ENCODE results near the gene INPP5A.

The INPP5A gene

DNA sequence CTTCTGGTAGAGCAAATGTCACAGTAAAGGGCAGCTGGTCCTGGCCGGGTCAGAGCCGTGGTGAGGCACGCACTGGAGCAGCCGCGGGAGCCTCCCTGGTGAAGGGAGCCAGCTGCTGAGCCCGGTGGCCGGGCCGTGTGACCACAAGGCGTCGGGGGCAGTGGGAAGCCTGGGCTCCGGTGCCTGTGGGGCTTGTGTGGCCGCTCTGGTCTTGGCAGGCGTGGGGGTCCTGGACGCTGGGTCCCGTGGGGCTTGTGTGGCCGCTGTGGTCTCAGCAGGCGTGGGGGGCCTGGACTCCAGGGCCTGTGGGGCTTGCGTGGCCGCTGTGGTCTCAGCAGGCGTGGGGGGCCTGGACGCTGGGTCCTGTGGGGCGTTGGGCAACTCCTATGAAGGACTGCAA, 191.2 kb downstream of the INPP5A start:
- DNase-seq (ENCODE audit: low read depth), result no peak
- no peak overlapping the region for H3K4me3 ChIP-seq (ENCODE audit: low read depth, low read length)
- TF ChIP-seq, protein P1, sequence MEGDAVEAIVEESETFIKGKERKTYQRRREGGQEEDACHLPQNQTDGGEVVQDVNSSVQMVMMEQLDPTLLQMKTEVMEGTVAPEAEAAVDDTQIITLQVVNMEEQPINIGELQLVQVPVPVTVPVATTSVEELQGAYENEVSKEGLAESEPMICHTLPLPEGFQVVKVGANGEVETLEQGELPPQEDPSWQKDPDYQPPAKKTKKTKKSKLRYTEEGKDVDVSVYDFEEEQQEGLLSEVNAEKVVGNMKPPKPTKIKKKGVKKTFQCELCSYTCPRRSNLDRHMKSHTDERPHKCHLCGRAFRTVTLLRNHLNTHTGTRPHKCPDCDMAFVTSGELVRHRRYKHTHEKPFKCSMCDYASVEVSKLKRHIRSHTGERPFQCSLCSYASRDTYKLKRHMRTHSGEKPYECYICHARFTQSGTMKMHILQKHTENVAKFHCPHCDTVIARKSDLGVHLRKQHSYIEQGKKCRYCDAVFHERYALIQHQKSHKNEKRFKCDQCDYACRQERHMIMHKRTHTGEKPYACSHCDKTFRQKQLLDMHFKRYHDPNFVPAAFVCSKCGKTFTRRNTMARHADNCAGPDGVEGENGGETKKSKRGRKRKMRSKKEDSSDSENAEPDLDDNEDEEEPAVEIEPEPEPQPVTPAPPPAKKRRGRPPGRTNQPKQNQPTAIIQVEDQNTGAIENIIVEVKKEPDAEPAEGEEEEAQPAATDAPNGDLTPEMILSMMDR (IDR thresholded peaks at IDR 0.05; ENCODE audit: low read depth, low read length, missing control alignments), result no peak

DNA sequence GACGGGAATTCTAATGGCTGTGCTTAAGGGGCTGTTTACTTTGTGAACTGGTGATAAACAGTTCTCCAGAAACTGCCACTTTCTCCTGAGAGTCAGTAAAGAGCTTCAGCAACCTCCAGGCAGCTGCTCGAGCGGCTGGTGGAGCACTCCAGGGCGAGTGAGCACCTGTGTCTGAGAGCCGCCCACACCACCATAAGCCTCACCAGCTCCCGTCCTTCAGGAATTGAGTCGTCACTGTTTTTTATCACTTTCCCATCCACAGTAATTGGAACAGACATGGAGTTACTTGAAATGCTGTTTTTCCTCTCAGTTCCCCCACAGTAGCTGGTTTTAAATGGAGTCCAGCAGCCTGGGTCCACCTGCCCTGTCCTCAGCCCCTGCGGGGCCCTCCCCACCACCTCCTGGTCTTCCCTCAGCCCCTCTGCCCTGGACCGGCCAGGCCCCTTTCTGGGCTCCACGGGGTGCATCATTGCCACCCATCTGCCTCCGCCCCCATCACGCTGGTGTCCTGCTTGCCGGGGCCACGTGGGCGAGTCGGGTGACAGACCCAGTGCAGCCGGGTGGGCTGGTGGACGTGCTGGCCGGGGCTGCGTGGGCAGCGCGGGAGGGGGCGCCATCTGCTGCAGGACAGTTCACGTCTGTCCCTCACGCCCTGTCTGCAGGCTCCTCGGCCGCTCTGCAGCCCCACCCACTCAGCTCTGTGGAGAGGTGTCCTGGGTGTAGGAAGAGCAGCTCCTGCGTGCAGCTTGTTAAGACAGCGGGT, 192.4 kb downstream of the INPP5A start:
- TF ChIP-seq, protein P1 (IDR thresholded peaks at IDR 0.05; ENCODE audit: low read depth, low read length, missing control alignments), result no peak
- DNase-seq (ENCODE audit: low read depth), result no peak
- no peak overlapping the region for H3K4me3 ChIP-seq (ENCODE audit: low read depth, low read length)

DNA sequence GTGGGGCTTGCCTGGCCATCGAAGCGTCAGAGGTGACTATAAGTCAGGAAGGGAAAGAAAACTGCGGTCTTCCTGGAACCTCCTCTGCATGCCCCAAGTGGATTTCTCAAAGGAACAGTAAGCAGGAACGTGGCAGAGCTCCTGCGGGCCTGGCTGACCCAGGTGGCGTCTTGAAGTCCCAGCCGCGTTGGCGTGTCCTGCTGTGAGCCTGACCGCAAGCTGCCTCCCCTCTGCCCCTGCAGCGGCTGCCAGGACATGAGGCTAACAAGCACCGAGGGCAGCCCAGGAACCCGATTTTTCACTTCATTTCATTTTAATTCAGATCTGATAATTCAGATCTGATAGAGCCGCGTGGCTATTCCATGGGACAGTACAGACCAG, 193.0 kb downstream of the INPP5A start:
- DNase-seq (ENCODE audit: low read depth), result no peak
- TF ChIP-seq, protein P1 (IDR thresholded peaks at IDR 0.05; ENCODE audit: low read depth, low read length, missing control alignments), result no peak
- H3K4me3 ChIP-seq (ENCODE audit: low read depth, low read length), result no peak overlapping the region

DNA sequence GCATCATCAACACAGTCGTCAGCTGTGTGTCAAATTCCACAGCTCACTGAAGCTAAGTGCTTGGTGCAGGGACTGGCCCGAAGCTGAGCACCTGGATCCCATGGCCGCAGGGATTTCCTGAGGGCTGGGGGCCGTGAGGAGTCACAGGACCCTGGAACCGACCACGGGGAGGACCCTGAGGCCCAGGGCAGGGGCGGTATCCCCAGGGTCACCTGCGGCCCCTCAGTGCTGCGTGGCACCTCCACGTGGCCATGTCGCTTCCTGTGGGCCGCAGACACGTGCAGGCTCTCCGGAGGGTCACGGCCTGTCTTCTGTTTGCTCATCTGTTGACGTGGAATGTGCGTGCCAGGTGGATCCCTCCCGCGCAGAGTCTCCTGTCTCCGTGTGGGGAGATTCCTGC, 194.9 kb downstream of the INPP5A start:
- no peak overlapping the region for H3K4me3 ChIP-seq (ENCODE audit: low read depth, low read length)
- TF ChIP-seq, protein P1 (IDR thresholded peaks at IDR 0.05; ENCODE audit: low read depth, low read length, missing control alignments), result no peak
- DNase-seq (ENCODE audit: low read depth), result no peak

DNA sequence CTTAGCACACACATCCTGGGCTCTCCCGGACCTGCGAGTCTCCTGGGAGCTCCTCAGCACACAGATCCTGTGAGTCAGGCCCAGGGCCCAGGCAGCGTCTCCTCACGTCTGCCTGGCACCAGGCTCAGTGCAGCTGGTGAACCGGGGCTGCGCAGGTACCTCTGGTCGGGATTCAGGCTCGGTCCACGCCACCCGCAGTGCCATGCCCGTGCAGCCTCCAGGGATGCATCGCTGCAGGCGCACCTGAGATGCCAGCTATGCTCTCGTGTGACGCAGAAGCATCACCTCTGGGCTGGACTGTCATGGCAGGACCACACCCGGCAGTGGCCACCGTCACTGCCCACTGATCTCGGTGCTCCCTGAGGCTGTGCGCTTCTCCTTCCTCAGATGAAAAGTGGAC, 196.3 kb downstream of the INPP5A start:
- H3K4me3 ChIP-seq (ENCODE audit: low read depth, low read length), result no peak overlapping the region
- TF ChIP-seq, protein P1 (IDR thresholded peaks at IDR 0.05; ENCODE audit: low read depth, low read length, missing control alignments), result no peak
- no peak for DNase-seq (ENCODE audit: low read depth)

DNA sequence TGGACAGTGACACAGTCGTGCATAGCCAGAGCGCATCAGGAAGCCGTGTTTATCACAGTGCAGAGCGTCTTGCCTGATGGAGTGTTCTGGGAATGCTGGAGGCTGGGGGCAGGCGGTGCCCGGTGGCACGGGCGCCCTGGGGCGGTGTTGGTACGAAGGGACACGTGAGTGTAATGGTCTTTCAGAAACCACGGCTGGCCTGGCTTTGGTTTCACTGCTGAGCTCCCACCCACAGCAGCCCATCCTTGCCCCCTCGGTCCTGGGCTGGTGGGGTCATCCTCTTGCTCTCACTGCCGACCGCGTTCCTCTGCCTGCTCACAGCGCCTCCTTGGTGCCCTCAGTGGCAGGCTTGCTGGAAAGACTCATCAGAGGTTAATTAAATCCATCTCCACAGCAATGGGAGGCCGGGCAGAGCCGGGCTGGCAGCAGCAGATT, 197.8 kb downstream of the INPP5A start:
- TF ChIP-seq, protein P1 (IDR thresholded peaks at IDR 0.05; ENCODE audit: low read depth, low read length, missing control alignments), result no peak
- H3K4me3 ChIP-seq (ENCODE audit: low read depth, low read length), result no peak overlapping the region
- no peak for DNase-seq (ENCODE audit: low read depth)

DNA sequence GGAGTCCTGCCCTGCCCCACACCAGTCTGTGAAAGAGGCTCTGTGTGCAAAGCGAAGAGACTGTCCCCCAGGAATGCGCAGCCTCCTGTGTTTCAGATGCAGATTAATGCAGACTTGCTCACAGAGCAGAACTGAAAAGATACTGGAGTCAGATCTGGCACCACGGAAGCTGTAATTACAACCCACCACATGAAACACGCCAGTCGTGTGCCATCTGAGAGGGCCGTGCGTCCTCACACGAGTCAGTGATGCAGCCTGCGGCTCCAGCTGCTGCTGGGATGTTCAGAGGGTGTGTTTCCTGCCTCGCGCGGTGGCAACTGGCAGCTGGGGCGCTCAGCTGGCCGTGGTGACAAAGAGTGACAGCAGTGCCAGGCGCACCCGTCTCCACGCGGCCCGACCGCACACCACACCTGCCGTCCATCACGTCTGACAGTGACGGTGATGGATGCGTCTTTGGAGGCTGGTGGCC, 198.4 kb downstream of the INPP5A start:
- no peak overlapping the region for H3K4me3 ChIP-seq (ENCODE audit: low read depth, low read length)
- DNase-seq (ENCODE audit: low read depth), result no peak
- TF ChIP-seq, protein P1 (IDR thresholded peaks at IDR 0.05; ENCODE audit: low read depth, low read length, missing control alignments), result no peak

All from GM12864 (cell line).